ENCODE measurements around the gene SEC62.

Gene SEC62

DNA sequence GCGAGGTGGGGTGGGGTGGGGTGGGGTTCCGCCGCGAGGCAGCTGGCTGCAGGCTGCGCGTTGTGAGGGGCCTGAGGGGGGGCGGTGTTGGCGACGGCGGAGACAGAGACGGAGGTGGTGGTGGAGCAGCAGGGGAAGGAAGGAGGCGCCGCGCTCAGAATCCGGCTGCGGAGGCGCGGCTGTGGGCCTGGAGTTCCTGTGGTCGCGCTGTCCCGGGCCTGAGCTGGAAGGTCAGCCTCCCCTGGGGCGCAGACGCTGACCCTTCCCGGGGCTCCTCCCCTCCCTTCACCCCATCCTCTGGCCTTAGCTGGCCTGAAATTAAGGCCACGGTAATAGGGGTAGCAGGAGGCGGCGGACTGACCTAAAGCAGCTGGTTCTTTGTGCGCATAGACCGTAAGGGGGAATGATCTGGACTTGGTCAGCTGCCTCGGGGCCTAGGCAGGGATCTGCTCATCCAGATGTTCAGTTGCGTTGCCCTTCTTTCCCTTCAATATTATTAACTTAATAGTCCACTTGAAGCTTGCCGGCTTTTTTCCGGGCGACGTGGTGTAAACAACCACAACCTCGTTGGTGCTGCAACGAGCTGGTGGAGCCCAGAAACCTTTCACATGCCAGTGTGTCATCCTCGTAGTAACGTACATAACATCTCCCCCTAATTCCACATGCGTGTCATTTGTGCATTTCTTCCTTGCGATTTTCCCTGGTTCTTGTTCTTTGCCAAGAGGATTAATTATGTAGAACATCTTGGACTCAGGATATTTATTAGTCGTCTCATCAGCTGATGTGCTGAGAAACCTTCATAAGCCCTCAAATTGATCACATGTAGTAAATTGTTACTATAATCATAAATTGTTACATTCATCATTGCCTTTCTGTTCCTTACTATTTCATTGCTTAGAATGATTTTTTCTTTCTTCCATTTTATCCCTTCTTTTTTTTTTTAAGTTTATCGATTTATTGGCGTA lies 626 bp downstream of the SEC62 start:
- DNase-seq (ENCODE audit: low read depth), result peak; percentile 14

DNA sequence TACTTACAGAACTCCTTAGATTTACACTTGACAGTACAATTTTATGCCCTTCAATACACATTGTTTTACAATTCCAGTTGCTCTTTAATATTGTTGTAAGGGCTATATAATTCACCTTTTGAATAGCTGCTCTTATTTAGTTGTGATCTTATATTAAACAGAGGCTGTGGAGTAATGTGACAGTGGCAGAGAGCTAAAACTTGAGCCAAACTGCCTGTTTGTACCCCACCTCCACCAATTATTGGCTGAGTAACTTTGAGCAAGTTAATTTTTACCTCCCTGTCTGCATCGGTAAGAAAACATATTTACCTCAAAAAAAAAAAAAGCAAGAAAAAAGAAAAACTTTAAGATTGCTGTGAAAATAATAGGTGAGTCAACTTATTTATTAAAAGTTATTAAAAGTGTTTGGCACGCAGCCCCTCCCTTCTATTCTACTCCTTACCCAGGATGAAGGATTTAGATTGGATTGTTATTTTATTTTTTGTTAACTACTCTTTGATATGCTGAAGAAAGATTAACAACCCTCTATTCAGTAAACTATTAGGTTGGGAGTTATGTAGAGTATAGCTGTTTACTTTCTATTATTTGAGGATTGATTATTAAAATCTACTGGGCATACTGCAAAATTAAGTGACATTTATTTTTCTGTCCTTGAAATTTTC lies 1.7 kb downstream of the SEC62 start:
- no peak for DNase-seq (ENCODE audit: low read depth)

DNA sequence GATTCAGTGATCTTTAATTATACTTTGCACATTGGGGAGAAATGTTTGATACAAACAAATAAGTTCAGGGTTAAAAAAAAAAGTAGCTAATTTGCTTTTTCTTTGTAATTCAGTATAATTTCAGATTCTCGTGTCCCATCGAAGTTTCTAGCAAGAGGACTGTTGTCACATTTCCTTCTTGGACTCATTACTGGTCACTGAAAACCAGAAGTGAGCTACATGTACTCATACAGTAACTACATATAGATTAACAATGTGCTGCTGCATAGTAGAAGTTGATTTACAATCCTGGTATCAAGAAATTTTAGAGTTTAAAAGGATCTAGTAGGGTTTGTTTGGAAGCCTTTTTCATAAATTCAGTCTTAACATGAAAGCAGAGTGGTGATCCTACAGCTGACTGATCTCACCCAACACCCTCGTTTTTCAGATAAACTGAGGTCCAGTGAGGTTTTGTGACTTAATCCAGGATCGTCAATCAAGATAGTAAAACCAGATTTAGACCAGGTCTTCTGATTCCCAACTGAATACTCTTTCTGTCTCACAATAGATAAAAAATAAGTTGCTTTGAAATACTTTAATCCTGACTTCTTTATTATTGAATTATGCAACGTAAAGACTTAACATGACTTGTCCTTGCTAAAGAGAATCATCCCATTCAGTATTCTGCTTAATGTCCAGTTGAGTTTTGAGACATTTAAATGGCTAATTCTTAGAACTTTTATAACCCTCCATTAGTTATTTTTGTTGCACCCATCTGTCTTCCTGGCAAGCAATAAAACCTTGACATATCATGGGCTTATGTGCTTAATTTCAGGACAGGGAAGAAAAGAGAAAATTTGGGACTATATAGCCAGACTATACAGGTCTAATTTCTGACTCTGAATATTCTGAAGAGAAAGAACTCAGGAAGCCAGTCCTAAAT lies 2.8 kb downstream of the SEC62 start:
- no peak for DNase-seq (ENCODE audit: low read depth)

DNA sequence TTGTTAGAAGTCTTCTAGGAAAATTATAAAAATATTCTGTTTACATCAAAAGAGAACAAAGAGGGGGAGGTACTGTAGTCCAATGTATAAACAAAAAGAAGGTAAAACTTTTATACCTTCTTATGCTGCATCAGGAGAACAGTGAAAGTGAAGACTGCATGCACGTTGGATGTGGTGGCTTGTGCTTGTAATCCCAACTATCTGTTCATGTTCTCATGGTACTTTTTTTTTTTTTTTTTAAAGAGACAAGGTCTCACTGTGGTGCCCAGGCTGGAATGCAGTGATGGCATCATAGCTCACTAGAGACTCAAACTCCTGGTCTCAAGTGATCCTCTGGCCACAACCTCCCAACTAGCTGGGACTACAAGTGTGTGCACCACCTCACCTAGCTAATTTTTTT lies 4.2 kb downstream of the SEC62 start:
- no peak for DNase-seq (ENCODE audit: low read depth)

DNA sequence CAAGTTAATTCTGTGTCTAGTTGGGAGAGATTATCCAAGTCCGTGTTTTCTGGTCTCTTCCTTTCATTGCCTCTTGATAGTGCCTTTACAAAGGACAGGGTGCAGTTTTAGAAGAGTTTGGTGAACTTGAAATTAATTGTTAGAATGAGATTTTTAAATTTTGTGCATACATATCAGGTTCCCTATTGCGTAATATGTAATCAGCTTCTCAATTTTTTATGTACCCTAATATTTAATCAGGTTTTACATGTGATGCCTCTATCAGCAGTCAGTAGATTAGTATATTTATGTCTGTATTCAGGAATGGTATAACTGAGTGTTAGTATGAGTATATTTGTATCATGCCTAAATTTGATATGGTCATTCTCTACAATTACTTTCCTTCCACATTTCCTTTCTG lies 4.9 kb downstream of the SEC62 start:
- DNase-seq (ENCODE audit: low read depth), result no peak

DNA sequence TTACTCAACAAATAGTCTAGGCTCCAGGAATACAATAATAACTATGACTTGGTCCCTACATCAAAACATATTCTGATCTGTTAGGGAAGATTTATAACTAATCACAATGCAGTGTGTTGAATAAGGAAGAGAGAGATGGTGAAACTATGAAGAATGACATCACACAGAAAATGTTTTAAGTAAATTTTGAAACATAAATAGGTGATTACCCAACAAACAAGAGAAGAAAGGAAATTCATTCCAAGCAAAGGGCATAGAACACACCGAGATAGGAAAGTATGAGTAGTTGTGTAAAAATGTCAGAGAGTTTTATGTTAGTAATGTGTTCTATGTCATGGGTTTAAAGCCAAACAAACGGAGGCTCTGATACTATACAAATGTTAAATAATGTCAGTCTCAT lies 13.4 kb downstream of the SEC62 start:
- DNase-seq (ENCODE audit: low read depth), result no peak

DNA sequence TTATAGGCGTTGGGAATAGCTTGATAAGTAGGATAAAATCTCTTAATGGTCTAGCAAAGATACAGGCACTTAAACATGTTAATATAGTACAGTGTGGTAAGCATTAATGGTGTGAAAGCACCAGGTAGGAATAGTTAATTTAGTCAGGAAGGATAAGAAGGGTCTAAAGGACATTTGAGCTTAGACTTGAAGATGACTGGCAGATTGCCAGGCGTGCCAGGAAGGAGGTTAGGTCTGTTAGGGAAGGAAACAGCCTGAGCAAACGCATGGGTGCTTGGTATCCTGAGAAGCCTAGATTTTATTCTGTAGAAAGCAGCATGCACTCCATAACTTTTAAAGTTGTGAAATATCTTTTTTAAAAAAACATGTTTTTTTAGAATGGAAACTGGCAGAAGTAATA lies 17.7 kb downstream of the SEC62 start:
- DNase-seq (ENCODE audit: low read depth), result no peak

DNA sequence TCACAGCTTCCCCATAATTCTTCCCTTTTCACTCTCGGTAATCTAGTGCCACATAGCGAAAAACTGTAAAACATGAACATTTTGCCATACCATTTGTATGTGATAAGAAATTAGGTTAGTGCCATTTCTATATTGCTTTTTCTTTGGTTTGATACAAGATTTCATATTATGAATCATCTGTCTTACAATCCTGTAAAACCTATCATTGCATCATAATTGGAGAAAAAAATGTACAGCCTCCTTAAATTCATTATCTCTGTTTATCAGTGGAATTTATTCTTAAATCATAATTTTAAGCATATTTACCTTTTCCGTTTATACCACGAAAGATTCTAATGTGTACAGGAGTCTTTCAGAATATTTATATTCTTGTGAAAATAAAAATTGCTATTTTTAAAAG lies 23.8 kb downstream of the SEC62 start:
- DNase-seq (ENCODE audit: low read depth), result no peak

DNA sequence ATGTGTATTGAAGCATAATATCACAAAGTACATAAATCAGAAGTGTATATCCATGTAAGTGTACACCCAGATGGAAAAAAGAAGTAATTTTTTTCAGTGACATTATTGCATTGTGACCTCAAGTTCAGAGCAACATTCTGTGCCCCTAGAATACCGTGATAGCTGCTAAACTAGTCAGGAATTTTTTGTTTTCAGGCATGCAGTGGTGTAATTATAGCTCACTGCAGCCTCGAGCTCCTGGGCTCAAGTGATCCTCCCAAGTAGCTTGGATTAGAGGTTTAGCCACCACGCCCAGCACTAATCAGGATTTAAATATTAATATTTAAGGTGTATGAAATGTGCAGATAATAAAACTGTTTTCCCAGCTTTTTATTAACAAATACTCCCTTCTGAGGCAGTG lies 25.5 kb downstream of the SEC62 start:
- DNase-seq (ENCODE audit: low read depth), result no peak

DNA sequence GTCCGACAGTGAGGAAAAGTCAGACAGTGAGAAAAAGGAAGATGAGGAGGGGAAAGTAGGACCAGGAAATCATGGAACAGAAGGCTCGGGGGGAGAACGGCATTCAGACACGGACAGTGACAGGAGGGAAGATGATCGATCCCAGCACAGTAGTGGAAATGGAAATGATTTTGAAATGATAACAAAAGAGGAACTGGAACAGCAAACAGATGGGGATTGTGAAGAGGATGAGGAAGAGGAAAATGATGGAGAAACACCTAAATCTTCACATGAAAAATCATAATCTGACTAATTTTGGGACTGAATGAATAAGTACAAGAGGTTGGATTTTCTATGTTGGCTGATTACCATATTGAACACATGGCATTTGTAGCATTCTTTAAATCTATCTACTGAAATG lies 26.2 kb downstream of the SEC62 start:
- DNase-seq (ENCODE audit: low read depth), result no peak

DNA sequence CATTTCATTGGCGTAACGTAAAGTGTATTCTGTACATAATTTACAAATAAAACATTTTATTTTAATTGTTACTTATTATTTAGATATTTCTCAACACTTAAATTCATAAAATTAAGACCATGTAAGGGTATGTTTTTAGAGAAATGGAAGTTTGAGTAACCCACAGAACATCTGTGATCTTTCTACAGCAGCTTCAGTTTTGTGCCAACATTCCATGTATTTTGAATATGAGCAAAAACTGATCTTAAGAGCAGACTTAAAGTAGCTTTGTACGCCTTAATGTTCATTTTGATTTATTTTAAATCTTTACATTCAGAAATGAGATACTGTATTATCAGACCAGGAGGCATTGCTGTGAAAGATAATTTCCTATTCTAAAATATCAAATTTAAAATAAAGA lies 27.2 kb downstream of the SEC62 start:
- DNase-seq (ENCODE audit: low read depth), result no peak

DNA sequence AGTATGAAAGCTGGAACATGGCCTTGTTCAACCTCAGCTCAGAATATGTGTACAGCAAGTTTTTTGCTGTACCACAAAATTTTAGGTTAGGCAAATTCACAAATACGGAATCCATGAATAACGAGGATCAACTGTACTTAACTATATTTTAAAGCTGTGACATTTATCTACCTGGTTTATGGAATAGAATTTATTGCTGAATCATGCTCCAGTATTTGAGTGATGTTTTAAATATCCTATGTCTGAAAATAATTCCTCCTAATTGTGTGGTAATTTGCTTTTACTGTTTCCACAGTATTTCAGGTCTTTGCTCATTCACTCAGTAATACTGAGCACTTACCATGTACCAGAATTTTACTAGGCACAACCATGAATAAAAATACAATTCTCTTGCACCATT lies 29.5 kb downstream of the SEC62 start:
- no peak for DNase-seq (ENCODE audit: low read depth)

DNA sequence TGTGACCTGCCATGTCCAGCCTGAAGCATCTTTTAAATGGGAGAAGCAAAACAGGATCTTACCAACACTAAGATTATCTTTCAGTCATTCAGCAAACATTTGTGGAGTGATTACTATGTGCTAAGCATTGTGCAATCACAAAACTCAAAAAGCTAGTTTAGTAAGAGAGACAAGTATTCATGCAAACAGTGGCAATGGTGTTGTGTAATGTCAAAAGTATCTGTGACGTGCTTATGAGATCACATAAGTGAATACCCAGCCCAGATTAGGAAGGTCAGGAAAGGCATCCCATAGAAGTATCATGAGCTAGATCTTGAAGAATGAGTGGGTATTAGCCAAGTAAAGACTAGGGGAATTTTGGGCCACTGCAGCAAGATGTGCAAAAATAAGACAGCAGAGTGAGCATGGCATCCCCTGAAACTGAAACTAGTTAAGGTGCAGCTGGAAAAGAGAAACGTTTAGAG lies 32.1 kb downstream of the SEC62 start:
- DNase-seq (ENCODE audit: low read depth), result no peak

DNA sequence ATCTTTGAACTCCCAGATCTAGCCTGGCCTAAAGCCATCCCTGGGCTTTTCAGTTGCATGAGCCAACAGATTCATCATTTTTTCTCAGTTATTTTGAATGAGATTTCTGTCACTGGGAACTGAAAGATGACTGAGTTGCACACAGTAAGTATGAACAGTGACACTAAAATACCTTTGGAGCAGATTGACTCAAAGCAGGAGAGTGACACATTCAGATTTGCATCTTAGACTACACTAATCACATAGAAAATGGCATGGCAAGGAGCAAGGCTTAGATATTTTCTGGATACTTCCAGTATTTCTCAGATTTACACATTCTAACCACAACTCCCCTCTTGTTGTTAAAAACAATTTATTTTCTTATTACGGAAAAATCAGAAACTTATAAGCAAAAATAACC lies 32.8 kb downstream of the SEC62 start:
- DNase-seq (ENCODE audit: low read depth), result no peak

DNA sequence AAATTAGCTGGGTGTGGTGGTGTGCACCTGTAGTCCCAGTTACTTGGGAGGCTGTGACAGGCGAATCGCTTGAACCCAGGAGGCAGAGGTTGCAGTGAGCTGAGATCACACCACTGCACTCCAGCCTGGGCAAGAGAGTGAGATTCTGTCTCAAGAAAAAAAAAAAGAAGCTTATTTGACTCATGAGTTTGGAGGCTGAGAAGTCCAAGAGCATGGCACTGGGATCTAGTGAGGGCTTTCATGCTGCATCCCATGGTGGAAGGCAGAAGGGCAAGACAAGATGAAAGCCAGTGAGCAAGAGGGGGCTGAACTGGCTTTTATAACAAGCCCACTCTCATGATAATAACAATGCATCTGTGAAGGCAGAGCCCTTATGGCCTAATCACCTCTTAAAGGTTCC lies 33.4 kb downstream of the SEC62 start:
- no peak for DNase-seq (ENCODE audit: low read depth)

DNA sequence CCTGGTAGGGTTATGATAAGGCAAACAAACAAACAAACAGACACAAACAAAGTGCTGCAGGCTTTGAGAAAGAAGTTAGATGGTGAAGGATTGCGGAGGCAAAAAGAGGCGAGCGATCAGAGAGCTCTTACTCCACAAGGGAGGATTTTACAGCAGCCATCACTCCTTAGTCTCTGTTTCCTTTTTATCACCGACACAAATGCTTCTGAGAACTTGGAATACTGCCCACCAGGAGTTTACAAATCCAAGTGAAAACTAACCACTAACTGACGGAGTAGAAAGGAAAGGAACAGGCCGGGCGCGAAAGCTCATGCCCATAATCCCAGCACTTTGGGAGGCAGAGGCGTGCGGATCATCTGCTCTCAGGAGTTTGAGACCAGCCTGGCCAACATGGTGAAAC lies 35.6 kb downstream of the SEC62 start:
- no peak for DNase-seq (ENCODE audit: low read depth)

DNA sequence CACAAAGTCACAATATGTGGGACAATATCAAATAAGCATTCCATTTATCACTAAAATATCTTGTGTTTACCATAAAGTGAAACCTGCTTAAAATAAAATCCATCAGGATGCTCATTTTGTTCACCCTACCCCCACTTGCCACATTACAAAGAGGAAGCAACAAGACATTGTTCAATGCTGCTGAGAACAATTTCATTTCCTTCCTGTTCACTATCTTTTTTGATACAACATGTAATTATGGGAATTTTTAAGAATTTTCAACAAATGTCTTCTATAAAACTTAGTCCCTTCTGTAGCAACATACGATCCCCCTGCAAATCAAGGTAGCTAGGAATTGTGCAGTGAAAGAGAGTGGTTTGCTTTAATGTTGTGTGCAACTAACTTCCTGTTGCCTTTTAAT lies 36.3 kb downstream of the SEC62 start:
- DNase-seq (ENCODE audit: low read depth), result no peak

DNA sequence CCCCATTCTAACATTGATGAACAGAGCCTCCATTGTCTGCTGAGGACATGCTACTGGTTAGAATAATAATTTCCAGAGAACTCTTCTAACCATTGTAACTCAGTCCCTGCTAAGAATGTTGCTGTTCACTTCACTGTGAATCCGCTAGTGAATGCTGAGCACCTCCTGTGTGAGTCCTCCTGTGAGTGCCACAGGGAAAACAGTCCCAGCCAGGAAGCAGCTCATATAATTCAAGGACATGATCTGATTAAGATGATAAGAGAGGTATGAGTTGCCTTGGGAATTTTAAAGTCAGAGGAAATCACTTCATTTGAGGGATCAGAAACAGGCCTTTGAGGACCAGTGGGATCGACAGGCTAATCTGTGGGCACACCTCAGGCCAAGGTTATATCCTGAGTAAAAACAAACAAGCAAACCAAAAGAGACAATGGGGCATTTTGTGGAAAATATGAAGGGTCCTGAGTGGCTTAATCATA lies 37.3 kb downstream of the SEC62 start:
- DNase-seq (ENCODE audit: low read depth), result no peak

DNA sequence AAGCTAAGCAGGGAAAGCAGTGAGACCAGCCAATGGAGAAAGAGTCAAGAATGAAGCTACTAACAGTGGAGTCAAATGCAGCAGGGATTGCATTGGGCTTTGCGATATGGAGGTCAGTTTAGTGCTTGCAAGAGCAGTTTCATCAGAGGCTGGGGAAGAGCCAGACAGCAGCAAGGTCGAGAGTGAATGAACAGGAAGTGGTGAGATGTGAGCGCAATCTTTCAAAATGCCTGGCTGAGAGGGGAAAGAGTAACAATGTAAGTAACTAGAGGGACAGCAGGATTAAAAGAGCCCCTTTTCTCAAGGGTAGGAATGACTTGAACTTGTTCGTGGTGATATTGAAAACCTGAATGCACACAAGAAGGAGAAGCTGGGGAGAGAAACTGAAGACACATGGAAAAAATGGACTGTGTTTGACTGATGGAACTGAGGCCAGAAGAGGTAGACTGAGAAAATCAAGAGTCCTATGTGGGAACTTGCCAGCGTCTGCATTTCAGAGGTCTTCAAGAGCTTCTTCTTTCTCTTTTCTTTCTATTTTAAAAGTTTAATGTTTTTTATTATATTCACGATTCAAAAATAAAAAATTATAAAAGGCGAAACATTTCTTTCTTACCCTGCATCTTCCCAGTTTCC lies 40.5 kb downstream of the SEC62 start:
- no peak for DNase-seq (ENCODE audit: low read depth)

DNA sequence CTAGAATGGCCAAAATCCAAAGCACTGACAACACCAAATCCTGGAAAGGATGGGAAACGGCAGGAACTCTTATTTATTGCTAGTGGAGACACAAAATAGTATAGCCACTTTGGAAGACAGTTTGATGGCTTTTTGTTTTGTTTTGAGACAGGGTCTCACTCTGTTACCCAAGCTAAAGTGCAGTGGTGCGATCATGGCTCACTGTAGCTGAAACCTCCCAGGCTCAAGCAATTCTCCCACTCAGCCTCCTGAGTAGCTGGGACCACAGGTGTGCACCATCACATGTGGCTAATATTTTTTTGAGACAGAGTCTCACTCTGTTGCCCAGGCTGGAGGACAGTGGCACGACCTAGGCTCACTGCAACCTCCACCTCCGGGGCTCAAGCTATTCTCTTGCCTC lies 43.9 kb downstream of the SEC62 start:
- DNase-seq (ENCODE audit: low read depth), result no peak

DNA sequence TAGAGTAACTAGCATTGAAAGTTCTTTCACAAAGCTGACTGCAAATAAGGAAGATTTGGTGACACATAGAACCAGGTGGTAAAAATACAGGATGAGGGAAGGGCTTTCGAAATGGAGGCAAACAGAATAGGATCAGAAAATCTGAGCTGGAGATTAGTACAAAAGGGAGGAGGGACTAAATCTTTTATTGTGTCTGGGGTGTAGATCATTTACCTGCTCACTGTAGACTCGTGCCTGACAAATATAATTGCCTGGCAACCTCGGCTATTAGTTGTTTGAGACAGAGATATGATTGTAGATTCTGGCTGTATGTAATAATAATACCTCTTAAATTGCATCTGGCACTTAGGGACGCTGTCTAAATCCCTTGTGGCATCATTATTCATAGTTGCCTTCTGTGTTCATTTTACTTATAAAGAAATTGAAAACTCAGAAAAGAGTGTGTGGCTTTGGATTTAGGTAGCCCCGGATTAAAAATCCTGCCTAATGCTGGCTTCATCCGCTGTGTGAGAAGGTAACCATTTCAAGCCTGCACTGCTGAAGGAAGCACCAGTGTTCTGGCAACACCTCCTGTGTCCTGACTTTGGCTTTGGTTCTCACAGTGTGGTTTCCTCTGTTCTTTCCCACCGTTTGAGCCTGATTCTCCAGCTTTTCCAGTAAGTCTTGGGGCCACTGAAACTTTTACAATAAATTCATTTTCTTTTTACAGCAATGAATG lies 46.2 kb downstream of the SEC62 start:
- no peak for DNase-seq (ENCODE audit: low read depth)

Data from activated gamma-delta T cell treated with anti-CD3 and anti-CD28 coated beads, Interleukin-2, amount 50 U/mL, for 16 hours (primary cell).